Measurements from ENCODE around the gene FGFR2. TPM values are rescaled to one million over a fixed set of nuclear protein-coding genes. Genes with fewer than 3 reads are reported as not detected.

Gene FGFR2
- total and polyA plus RNA-seq, 9 of the 15 experiments (the other 6 are each of a cell fraction or from before 2014, with no cell fraction given): 0.20 TPM; not detected in 8

DNA sequence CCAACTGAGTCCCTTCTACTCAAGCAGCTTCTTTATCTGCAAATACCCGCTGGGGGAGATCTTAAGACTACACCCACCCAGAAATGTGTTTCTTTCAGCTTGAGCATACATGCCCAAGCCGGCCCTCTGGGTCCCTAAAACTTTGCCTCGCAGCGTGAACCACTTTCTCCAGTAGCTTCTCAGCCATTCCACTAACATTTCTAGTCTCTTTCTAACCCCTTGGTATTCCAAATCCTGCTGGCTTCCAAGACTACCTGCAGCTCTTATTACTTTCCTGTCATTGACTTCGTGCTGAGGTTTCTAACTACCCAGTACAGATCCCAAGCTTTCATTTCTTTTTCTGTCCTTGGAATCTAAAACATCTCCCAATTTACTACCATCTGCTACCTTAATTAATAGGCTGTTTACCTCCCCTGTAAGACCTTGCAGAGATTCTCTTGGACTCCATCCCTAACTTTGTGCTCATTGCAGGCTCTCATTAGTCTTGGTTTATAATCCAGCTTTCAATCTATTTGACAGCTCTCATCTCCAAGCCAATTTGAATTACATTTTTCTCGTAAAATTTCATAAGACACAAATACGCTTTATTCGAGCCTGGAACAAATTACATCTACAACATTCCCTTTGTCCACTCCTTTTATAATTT lies 153.6 kb downstream of the FGFR2 start (continued):
- TF ChIP-seq, protein P1, sequence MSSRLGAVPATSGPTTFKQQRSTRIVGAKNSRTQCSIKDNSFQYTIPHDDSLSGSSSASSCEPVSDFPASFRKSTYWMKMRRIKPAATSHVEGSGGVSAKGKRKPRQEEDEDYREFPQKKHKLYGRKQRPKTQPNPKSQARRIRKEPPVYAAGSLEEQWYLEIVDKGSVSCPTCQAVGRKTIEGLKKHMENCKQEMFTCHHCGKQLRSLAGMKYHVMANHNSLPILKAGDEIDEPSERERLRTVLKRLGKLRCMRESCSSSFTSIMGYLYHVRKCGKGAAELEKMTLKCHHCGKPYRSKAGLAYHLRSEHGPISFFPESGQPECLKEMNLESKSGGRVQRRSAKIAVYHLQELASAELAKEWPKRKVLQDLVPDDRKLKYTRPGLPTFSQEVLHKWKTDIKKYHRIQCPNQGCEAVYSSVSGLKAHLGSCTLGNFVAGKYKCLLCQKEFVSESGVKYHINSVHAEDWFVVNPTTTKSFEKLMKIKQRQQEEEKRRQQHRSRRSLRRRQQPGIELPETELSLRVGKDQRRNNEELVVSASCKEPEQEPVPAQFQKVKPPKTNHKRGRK (tag; IDR thresholded peaks at IDR 0.05): no peak
- TF ChIP-seq LCOR (CRISPR knock-in tag; IDR thresholded peaks at IDR 0.05) (no peak), DIDO1 (tag; IDR thresholded peaks at IDR 0.05; ENCODE audit: low read depth) (no peak)

DNA sequence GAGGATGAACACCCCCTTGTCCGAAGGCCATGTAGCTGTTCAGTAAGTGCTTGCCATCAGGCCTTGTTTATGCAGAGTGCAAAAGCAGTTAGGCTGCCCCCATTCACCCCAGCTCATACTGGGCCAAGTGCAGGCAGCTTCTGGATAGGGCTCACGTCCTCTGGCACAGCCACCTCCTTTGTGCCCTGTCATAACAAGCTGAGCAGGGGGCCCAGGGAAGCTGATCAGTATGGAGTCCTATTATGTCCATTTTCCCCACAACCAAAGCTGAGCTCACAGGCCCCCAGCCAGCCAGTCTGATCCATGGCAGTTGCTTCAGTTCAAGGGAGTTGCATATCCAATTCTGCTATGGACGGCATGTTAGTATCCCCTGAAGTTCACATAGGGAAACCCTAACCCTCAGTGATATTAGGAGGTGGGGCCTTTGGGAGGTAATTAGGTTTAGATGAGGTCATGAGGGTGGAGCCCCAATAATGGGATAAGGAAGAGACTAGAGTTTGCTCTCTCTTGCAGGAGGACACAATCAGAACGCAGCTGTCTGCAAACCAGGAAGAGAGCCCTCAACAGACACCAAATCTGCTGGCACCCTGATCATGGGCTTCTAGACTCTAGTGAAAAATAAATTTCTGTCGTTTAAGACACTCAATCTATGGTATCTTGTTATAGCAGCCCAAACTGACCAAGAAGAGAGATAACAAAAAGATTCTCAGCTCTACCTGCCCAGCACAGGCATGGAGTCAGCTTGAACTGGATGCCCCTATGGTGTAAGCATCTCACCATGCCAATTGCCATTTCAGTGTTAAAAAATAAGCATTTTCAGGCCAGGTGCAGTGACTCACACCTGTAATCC lies 155.9 kb downstream of the FGFR2 start:
- no peak for DNase-seq (ENCODE audit: extremely low read depth in 1 of 4, low spot score in 3 of 4)
- Histone ChIP-seq H2AFZ (ENCODE audit: low read depth, low read length) (no peak overlapping the region), H3K27ac (ENCODE audit: extremely low read depth, low read depth, low read length) (no peak overlapping the region), H3K4me3 (no peak overlapping the region), H3K36me3 (ENCODE audit: control insufficient read depth, insufficient read depth, low read length) (no peaks in the 10 kb centered on the region), H3K4me1 (replicated peaks in 1 of 2; ENCODE audit: control insufficient read depth in 2 of 2, insufficient read depth in 2 of 2, low read length in 2 of 2) (no peaks in the 10 kb centered on the region), H4K20me1 (replicated peaks; ENCODE audit: control insufficient read depth, insufficient read depth, low read length) (no peaks in the 10 kb centered on the region), H3K9ac (ENCODE audit: insufficient read depth in 1 of 2, low read depth in 2 of 2, low read length in 2 of 2) (no peak overlapping the region), H3K9me1 (ENCODE audit: control insufficient read depth, insufficient read depth, low read length) (no peaks in the 10 kb centered on the region), H3K79me2 (ENCODE audit: control insufficient read depth, insufficient read depth, low read length) (no peaks in the 10 kb centered on the region), H3K27me3 (ENCODE audit: control insufficient read depth in 2 of 2, insufficient read depth in 2 of 2, low read length in 2 of 2) (no peaks in the 10 kb centered on the region), H3K9me3 (replicated peaks; ENCODE audit: control insufficient read depth, insufficient read depth, low read depth, low read length) (no peaks in the 10 kb centered on the region), H3K4me2 (ENCODE audit: insufficient read depth, low read length) (no peak overlapping the region)
- in situ Hi-C loops (cut with MboI): no loop called here
- intact Hi-C loops (cut with micrococcal nuclease): no loop called here
- POLR2A ChIA-PET: no interaction called here
- 0% methylated on average over 4 of the region's 5 CpGs for WGBS (ENCODE audit: insufficient coverage, low coverage, missing lambda C conversion rate)
- no TSS peak for BruUV-seq (replicated peaks)
- no peak for ATAC-seq
- no peak for FAIRE-seq
- CTCF ChIA-PET (ENCODE audit: low intra/inter-chr PET ratio): no interaction called here
- no peak for TF ChIP-seq FOXM1 (IDR thresholded peaks at IDR 0.05; ENCODE audit: low read depth)
- TF ChIP-seq FOXM1 (CRISPR knock-in tag; IDR thresholded peaks at IDR 0.05; ENCODE audit: low read depth): no peak
- TF ChIP-seq YBX1 (IDR thresholded peaks at IDR 0.05): no peak
- no peak for TF ChIP-seq FOXP1 (CRISPR knock-in tag; IDR thresholded peaks at IDR 0.05)
- no peak for TF ChIP-seq RBM14 (IDR thresholded peaks at IDR 0.05; ENCODE audit: borderline replicate concordance, insufficient read depth, low read depth, low read length)
- no peak for TF ChIP-seq RB1 (IDR thresholded peaks at IDR 0.05; ENCODE audit: low read depth)
- TF ChIP-seq, protein P2, sequence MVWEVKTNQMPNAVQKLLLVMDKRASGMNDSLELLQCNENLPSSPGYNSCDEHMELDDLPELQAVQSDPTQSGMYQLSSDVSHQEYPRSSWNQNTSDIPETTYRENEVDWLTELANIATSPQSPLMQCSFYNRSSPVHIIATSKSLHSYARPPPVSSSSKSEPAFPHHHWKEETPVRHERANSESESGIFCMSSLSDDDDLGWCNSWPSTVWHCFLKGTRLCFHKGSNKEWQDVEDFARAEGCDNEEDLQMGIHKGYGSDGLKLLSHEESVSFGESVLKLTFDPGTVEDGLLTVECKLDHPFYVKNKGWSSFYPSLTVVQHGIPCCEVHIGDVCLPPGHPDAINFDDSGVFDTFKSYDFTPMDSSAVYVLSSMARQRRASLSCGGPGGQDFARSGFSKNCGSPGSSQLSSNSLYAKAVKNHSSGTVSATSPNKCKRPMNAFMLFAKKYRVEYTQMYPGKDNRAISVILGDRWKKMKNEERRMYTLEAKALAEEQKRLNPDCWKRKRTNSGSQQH (CRISPR knock-in tag; IDR thresholded peaks at IDR 0.05): no peak
- TF ChIP-seq TOE1 (IDR thresholded peaks at IDR 0.05; ENCODE audit: borderline replicate concordance): no peak
- TF ChIP-seq TOE1 (CRISPR knock-in tag; IDR thresholded peaks at IDR 0.05; ENCODE audit: borderline replicate concordance, low read depth): no peak
- no peak for TF ChIP-seq BDP1 (IDR thresholded peaks at IDR 0.05; ENCODE audit: insufficient read depth, insufficient read length)
- no peak for TF ChIP-seq JUN (IDR thresholded peaks at IDR 0.05; ENCODE audit: borderline replicate concordance, low read depth, low read length)
- TF ChIP-seq JUN (CRISPR knock-in tag; IDR thresholded peaks at IDR 0.05; ENCODE audit: borderline replicate concordance): no peak
- no peak for TF ChIP-seq ARID2 (IDR thresholded peaks at IDR 0.05)
- no peak for TF ChIP-seq IFI16 (CRISPR knock-in tag; IDR thresholded peaks at IDR 0.05)
